SK-N-SH treated with all-trans-retinoic acid at 6 μM for 48 hours (cell line): ENCODE data around the gene NELFCD.

Experiments used
- ATAC-seq: fragments of 200-7000 bp; cut with Tn5 transposase; 3 replicates; pipeline ENCODE4 v1.9.1; 2020; ENCODE audit warnings: mild to moderate bottlenecking, moderate library complexity
- ARNTL ChIP-seq: fragments of 450-650 bp; formaldehyde crosslinking; IDR thresholded peaks from 2 replicates; pipeline ENCODE4 v1.5.0; 2020; ENCODE audit warnings: low read depth, mild to moderate bottlenecking, moderate library complexity, borderline replicate concordance
- BACH2 ChIP-seq: fragments of 250-450 bp; sonication (Bioruptor Pico); IDR thresholded peaks from 2 replicates; pipeline ENCODE4 v1.9.0; 2021; ENCODE audit warnings: mild to moderate bottlenecking, borderline replicate concordance
- CREB5 ChIP-seq: fragments of 250-450 bp; sonication (Bioruptor Pico); IDR thresholded peaks from 2 replicates; pipeline ENCODE4 v1.5.1; 2020; ENCODE audit warnings: low read depth, mild to moderate bottlenecking, moderate library complexity
- CSDC2 ChIP-seq: fragments of 250-450 bp; sonication (Bioruptor Pico); IDR thresholded peaks from 2 replicates; pipeline ENCODE4 v1.5.0; 2020; ENCODE audit warnings: mild to moderate bottlenecking, moderate library complexity
- CSRNP3 ChIP-seq: fragments of 250-450 bp; sonication (Bioruptor Pico); IDR thresholded peaks from 2 replicates; pipeline ENCODE4 v1.5.1; 2021; ENCODE audit warnings: mild to moderate bottlenecking, moderate library complexity
- ESRRG ChIP-seq: fragments of 250-450 bp; sonication (Bioruptor Pico); IDR thresholded peaks from 2 replicates; pipeline ENCODE4 v1.6.1; 2021; ENCODE audit warnings: mild to moderate bottlenecking
- GLIS3 ChIP-seq: fragments of 250-450 bp; sonication (Bioruptor Pico); IDR thresholded peaks from 2 replicates; pipeline ENCODE4 v1.5.0; 2020; ENCODE audit warnings: mild to moderate bottlenecking, moderate library complexity
- ISL1 ChIP-seq: fragments of 250-450 bp; sonication (Bioruptor Pico); IDR thresholded peaks from 2 replicates; pipeline ENCODE4 v2.1.2; 2022; ENCODE audit warnings: mild to moderate bottlenecking, moderate library complexity
- OSR1 ChIP-seq: fragments of 250-450 bp; sonication (Bioruptor Pico); IDR thresholded peaks from 2 replicates; pipeline ENCODE4 v1.8.0; 2022; ENCODE audit warnings: moderate library complexity, mild to moderate bottlenecking, inconsistent platforms
- POU6F1 ChIP-seq: fragments of 250-450 bp; sonication (Bioruptor Pico); IDR thresholded peaks from 2 replicates; pipeline ENCODE4 v1.8.0; 2021; ENCODE audit warnings: low read depth, mild to moderate bottlenecking, moderate library complexity, borderline replicate concordance
- PPARA ChIP-seq: fragments of 250-450 bp; sonication (Bioruptor Pico); IDR thresholded peaks from 2 replicates; pipeline ENCODE4 v1.5.0; 2020; ENCODE audit warnings: mild to moderate bottlenecking, borderline replicate concordance
- RARB ChIP-seq: fragments of 250-450 bp; sonication (Bioruptor Pico); IDR thresholded peaks from 2 replicates; pipeline ENCODE4 v1.8.0; 2021; ENCODE audit warnings: mild to moderate bottlenecking, moderate library complexity
- TCF4 ChIP-seq: fragments of 250-450 bp; sonication (Bioruptor Pico); IDR thresholded peaks from 2 replicates; pipeline ENCODE4 v1.8.0; 2021; ENCODE audit warnings: mild to moderate bottlenecking, moderate library complexity, borderline replicate concordance
- TOX ChIP-seq: fragments of 250-450 bp; sonication (Bioruptor Pico); IDR thresholded peaks from 2 replicates; pipeline ENCODE4 v1.8.0; 2021; ENCODE audit warnings: mild to moderate bottlenecking, moderate library complexity, borderline replicate concordance
- TSHZ2 ChIP-seq: fragments of 250-450 bp; sonication (Bioruptor Pico); IDR thresholded peaks from 2 replicates; pipeline ENCODE4 v1.5.0; 2020; ENCODE audit warnings: mild to moderate bottlenecking, moderate library complexity
- ZC3H10 ChIP-seq: fragments of 250-450 bp; sonication (Bioruptor Pico); IDR thresholded peaks from 2 replicates; pipeline ENCODE4 v1.5.1; 2021; ENCODE audit warnings: mild to moderate bottlenecking, moderate library complexity
- ZFP3 ChIP-seq: fragments of 250-450 bp; sonication (Bioruptor Pico); IDR thresholded peaks from 2 replicates; pipeline ENCODE4 v1.5.0; 2020; ENCODE audit warnings: mild to moderate bottlenecking, moderate library complexity
- ZFP30 ChIP-seq: fragments of 450-650 bp; formaldehyde crosslinking; IDR thresholded peaks from 2 replicates; pipeline ENCODE4 v1.5.0; 2022; ENCODE audit warnings: mild to moderate bottlenecking, moderate library complexity
- ZNF565 ChIP-seq: fragments of 450-650 bp; formaldehyde crosslinking; conservative IDR thresholded peaks from 2 replicates; pipeline ENCODE4 v1.5.0; 2020; ENCODE audit warnings: low read depth, mild to moderate bottlenecking, moderate library complexity
- ZNF70 ChIP-seq: fragments of 450-650 bp; formaldehyde crosslinking; IDR thresholded peaks from 2 replicates; pipeline ENCODE4 v1.5.0; 2020; ENCODE audit warnings: mild to moderate bottlenecking, moderate library complexity

The NELFCD gene

GRCh38 chr20:58938078-58938477 lies 43.0 kb upstream of the NELFCD start:
- TF ChIP-seq POU6F1, result no peak
- TF ChIP-seq ARNTL (CRISPR knock-in tag), result no peak
- no peak for TF ChIP-seq ESRRG (CRISPR knock-in tag)
- TF ChIP-seq TCF4, result no peak
- no peak for TF ChIP-seq ZC3H10
- TF ChIP-seq ZNF565, result no peak
- TF ChIP-seq ZFP30, result no peak
- ATAC-seq, result no peak

- ATAC-seq, result no peak
- TF ChIP-seq OSR1 (CRISPR knock-in tag), result no peak
- no peak for TF ChIP-seq ZNF70 (CRISPR knock-in tag)
- no peak for TF ChIP-seq TSHZ2 (CRISPR knock-in tag)
- no peak for TF ChIP-seq BACH2
- TF ChIP-seq CSDC2 (CRISPR knock-in tag), result no peak
- TF ChIP-seq RARB (CRISPR knock-in tag), result no peak
- no peak for TF ChIP-seq ZNF565
- no peak for TF ChIP-seq ISL1 (CRISPR knock-in tag)
- no peak for TF ChIP-seq CREB5 (CRISPR knock-in tag)
- TF ChIP-seq TOX (CRISPR knock-in tag), result no peak
- TF ChIP-seq GLIS3 (CRISPR knock-in tag), result no peak
- no peak for TF ChIP-seq CSRNP3 (CRISPR knock-in tag)
- TF ChIP-seq, all 23 proteins: peak for 0
Observed at GRCh38 chr20:58938541-58938940, 42.5 kb upstream of the NELFCD start.

- ATAC-seq, result no peak
- TF ChIP-seq ZC3H10 (no peak), RARB (CRISPR knock-in tag) (no peak), CREB5 (CRISPR knock-in tag) (no peak), PPARA (CRISPR knock-in tag) (no peak), POU6F1 (no peak), CSDC2 (CRISPR knock-in tag) (no peak)
Observed at GRCh38 chr20:58941471-58941870, 39.6 kb upstream of the NELFCD start.

GRCh38 chr20:58942549-58942948 lies 38.5 kb upstream of the NELFCD start:
- TF ChIP-seq ZFP3, result no peak
- ATAC-seq, result no peak
